WTC11 (cell line): ENCODE data around the gene FREY1. TPM values are rescaled to one million over a fixed set of nuclear protein-coding genes. Genes with fewer than 3 reads are reported as not detected.

ENCODE experiments used
- ATAC-seq: fragments of 200-7000 bp; cut with Tn5 transposase; 2 replicates; pipeline ENCODE4 v1.10.0; 2021; ENCODE audit warnings: mild to moderate bottlenecking, moderate library complexity
- CTCF ChIA-PET: fragments of 300-600 bp; sonication (Branson Sonifier 250); formaldehyde crosslinking; loops from one replicate; lab custom pipeline; 2021; ENCODE audit warnings: antibody characterized with exemption; lab: Charles Lee
- POLR2A ChIA-PET: fragments of 350-600 bp; sonication (Branson Sonifier 250); formaldehyde crosslinking; loops from one replicate; lab custom pipeline; 2021; ENCODE audit warnings: antibody characterized with exemption; lab: Charles Lee
- DNase-seq: peaks from one replicate; pipeline ENCODE4 v3.0.0; 2021; ENCODE audit warnings: low spot score
- H3K27ac Mint-ChIP-seq: 2 replicates; pipeline ENCODE4 v1.8.0; 2021; ENCODE audit warnings: mixed read lengths
- H3K27me3 Mint-ChIP-seq: 2 replicates; pipeline ENCODE4 v1.8.0; 2021; ENCODE audit warnings: low read depth, mild to moderate bottlenecking, moderate library complexity, mixed read lengths
- H3K36me3 Mint-ChIP-seq: 2 replicates; pipeline ENCODE4 v1.8.0; 2021; ENCODE audit warnings: mixed read lengths
- H3K4me1 Mint-ChIP-seq: 2 replicates; pipeline ENCODE4 v1.8.0; 2022; ENCODE audit warnings: mixed read lengths
- H3K4me3 Mint-ChIP-seq: 2 replicates; pipeline ENCODE4 v1.8.0; 2021; ENCODE audit warnings: mild to moderate bottlenecking, moderate library complexity, mixed read lengths
- H3K9me3 Mint-ChIP-seq: 2 replicates; pipeline ENCODE4 v1.8.0; 2021; ENCODE audit warnings: mixed read lengths
- ATF3 ChIP-seq: sonication (generic); formaldehyde crosslinking; conservative IDR thresholded peaks from 2 replicates; pipeline ENCODE4 v1.8.1; 2022; ENCODE audit warnings: mild to moderate bottlenecking, missing genetic modification reagents
- E2F1 ChIP-seq: sonication (generic); formaldehyde crosslinking; IDR thresholded peaks from 2 replicates; pipeline ENCODE4 v1.8.0; 2022; ENCODE audit warnings: mild to moderate bottlenecking, missing genetic modification reagents
- GTF2I ChIP-seq: fragments of 250-450 bp; sonication (Bioruptor Pico); conservative IDR thresholded peaks from 2 replicates; pipeline ENCODE4 v1.4.0; 2021; ENCODE audit warnings: mild to moderate bottlenecking
- MYBL2 ChIP-seq: sonication (generic); formaldehyde crosslinking; IDR thresholded peaks from 2 replicates; pipeline ENCODE4 v1.8.1; 2023; ENCODE audit warnings: mild to moderate bottlenecking, moderate library complexity, missing genetic modification reagents
- NFE2L1 ChIP-seq: sonication (generic); formaldehyde crosslinking; IDR thresholded peaks from 2 replicates; pipeline ENCODE4 v1.8.1; 2023; ENCODE audit warnings: missing genetic modification reagents
- NFYB ChIP-seq: sonication (generic); formaldehyde crosslinking; conservative IDR thresholded peaks from 2 replicates; pipeline ENCODE4 v1.8.0; 2022; ENCODE audit warnings: low read depth, missing genetic modification reagents
- NR3C1 ChIP-seq: sonication (generic); formaldehyde crosslinking; conservative IDR thresholded peaks from 2 replicates; pipeline ENCODE4 v1.8.1; 2023; ENCODE audit warnings: low read depth, mild to moderate bottlenecking, missing genetic modification reagents
- PRRX2 ChIP-seq: fragments of 250-450 bp; sonication (Bioruptor Pico); IDR thresholded peaks from 2 replicates; pipeline ENCODE4 v1.8.0; 2021; ENCODE audit warnings: mild to moderate bottlenecking
- RELA ChIP-seq: sonication (generic); formaldehyde crosslinking; IDR thresholded peaks from 2 replicates; pipeline ENCODE4 v1.8.1; 2022; ENCODE audit warnings: missing genetic modification reagents, mild to moderate bottlenecking, borderline replicate concordance
- SMAD3 ChIP-seq: sonication (generic); formaldehyde crosslinking; IDR thresholded peaks from 2 replicates; pipeline ENCODE4 v1.8.0; 2022; ENCODE audit warnings: missing genetic modification reagents, mild to moderate bottlenecking, borderline replicate concordance
- STAT6 ChIP-seq: sonication (generic); formaldehyde crosslinking; conservative IDR thresholded peaks from 2 replicates; pipeline ENCODE4 v1.8.1; 2023; ENCODE audit warnings: mild to moderate bottlenecking, low read depth, missing genetic modification reagents, moderate library complexity
- TEAD4 ChIP-seq: sonication (generic); formaldehyde crosslinking; IDR thresholded peaks from 2 replicates; pipeline ENCODE4 v1.8.0; 2022; ENCODE audit warnings: mild to moderate bottlenecking, missing genetic modification reagents
- ZNF423 ChIP-seq: fragments of 250-450 bp; sonication (Bioruptor Pico); IDR thresholded peaks from 2 replicates; pipeline ENCODE4 v2.1.2; 2022; ENCODE audit warnings: mild to moderate bottlenecking, moderate library complexity
- ZNF512 ChIP-seq: sonication (generic); formaldehyde crosslinking; IDR thresholded peaks from 2 replicates; pipeline ENCODE4 v1.8.1; 2022; ENCODE audit warnings: missing genetic modification reagents, borderline replicate concordance
- total RNA-seq: library from RNA; stranded (reverse); gene quantifications from 3 replicates; pipeline ENCODE4 v1.2.3, GENCODE V29; 2021
- TF ChIP-seq, protein P1 (sequence below): fragments of 250-450 bp; sonication (Bioruptor Pico); IDR thresholded peaks from 2 replicates; pipeline ENCODE4 v1.8.0; 2021; ENCODE audit warnings: mild to moderate bottlenecking
- TF ChIP-seq, protein P2 (sequence below): sonication (generic); formaldehyde crosslinking; IDR thresholded peaks from 2 replicates; pipeline ENCODE4 v1.8.1; 2022; ENCODE audit warnings: low read depth, missing genetic modification reagents, borderline replicate concordance
- TF ChIP-seq, protein P3 (sequence below): fragments of 250-450 bp; sonication (Bioruptor Pico); IDR thresholded peaks from 2 replicates; pipeline ENCODE4 v1.9.0; 2021; ENCODE audit warnings: mild to moderate bottlenecking

Gene FREY1
- total RNA-seq, 1 experiment from 2014 or later = 2.1 TPM

DNA sequence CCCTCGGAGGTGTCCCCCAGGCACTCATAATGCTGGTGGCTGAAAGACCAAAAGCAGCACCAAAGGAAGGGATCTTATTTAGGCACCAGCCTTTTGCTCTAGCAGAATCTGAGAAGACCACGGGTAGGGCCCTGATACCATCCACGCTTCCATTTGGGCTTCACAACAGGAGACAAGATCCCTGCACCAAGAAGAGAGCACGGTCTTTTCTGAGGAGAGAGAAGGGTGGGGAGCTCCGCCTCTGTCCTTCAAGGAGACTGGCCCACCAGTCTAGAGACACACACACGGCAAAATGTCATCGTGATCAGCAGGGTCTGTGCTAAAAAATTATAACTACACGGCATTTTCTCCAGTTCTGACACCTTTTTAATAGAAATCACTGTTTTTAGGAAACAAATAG, 25.1 kb upstream of the FREY1 start (continued):
- no peak for TF ChIP-seq ZNF512 (CRISPR knock-in tag)

- DNase-seq = no peak
- H3K4me1 Mint-ChIP-seq = no peaks in the 10 kb centered on the region; the same call in 1 of the 2 replicates
- H3K4me3 Mint-ChIP-seq = no peak overlapping the region
- no peak for ATAC-seq
- no peaks in the 10 kb centered on the region for H3K9me3 Mint-ChIP-seq
- TF ChIP-seq, protein P1, sequence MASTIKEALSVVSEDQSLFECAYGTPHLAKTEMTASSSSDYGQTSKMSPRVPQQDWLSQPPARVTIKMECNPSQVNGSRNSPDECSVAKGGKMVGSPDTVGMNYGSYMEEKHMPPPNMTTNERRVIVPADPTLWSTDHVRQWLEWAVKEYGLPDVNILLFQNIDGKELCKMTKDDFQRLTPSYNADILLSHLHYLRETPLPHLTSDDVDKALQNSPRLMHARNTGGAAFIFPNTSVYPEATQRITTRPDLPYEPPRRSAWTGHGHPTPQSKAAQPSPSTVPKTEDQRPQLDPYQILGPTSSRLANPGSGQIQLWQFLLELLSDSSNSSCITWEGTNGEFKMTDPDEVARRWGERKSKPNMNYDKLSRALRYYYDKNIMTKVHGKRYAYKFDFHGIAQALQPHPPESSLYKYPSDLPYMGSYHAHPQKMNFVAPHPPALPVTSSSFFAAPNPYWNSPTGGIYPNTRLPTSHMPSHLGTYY (CRISPR knock-in tag) = no peak
- TF ChIP-seq NFYB (CRISPR knock-in tag) (no peak), GTF2I (no peak), RELA (CRISPR knock-in tag) (no peak), ZNF423 (no peak), MYBL2 (CRISPR knock-in tag) (no peak), STAT6 (CRISPR knock-in tag) (no peak), TEAD4 (CRISPR knock-in tag) (no peak), NFE2L1 (CRISPR knock-in tag) (no peak), NR3C1 (CRISPR knock-in tag) (no peak), E2F1 (no peak), ATF3 (CRISPR knock-in tag) (no peak), SMAD3 (CRISPR knock-in tag) (no peak), PRRX2 (CRISPR knock-in tag) (no peak)
- TF ChIP-seq, protein P2, sequence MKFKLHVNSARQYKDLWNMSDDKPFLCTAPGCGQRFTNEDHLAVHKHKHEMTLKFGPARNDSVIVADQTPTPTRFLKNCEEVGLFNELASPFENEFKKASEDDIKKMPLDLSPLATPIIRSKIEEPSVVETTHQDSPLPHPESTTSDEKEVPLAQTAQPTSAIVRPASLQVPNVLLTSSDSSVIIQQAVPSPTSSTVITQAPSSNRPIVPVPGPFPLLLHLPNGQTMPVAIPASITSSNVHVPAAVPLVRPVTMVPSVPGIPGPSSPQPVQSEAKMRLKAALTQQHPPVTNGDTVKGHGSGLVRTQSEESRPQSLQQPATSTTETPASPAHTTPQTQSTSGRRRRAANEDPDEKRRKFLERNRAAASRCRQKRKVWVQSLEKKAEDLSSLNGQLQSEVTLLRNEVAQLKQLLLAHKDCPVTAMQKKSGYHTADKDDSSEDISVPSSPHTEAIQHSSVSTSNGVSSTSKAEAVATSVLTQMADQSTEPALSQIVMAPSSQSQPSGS (CRISPR knock-in tag) = no peak
- TF ChIP-seq, protein P3, sequence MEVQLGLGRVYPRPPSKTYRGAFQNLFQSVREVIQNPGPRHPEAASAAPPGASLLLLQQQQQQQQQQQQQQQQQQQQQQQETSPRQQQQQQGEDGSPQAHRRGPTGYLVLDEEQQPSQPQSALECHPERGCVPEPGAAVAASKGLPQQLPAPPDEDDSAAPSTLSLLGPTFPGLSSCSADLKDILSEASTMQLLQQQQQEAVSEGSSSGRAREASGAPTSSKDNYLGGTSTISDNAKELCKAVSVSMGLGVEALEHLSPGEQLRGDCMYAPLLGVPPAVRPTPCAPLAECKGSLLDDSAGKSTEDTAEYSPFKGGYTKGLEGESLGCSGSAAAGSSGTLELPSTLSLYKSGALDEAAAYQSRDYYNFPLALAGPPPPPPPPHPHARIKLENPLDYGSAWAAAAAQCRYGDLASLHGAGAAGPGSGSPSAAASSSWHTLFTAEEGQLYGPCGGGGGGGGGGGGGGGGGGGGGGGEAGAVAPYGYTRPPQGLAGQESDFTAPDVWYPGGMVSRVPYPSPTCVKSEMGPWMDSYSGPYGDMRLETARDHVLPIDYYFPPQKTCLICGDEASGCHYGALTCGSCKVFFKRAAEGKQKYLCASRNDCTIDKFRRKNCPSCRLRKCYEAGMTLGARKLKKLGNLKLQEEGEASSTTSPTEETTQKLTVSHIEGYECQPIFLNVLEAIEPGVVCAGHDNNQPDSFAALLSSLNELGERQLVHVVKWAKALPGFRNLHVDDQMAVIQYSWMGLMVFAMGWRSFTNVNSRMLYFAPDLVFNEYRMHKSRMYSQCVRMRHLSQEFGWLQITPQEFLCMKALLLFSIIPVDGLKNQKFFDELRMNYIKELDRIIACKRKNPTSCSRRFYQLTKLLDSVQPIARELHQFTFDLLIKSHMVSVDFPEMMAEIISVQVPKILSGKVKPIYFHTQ (CRISPR knock-in tag) = no peak
- no peaks in the 10 kb centered on the region; the same call in 1 of the 2 replicates for H3K27me3 Mint-ChIP-seq
- peak overlapping the region; percentile 89 for H3K27ac Mint-ChIP-seq
- POLR2A ChIA-PET = interaction anchor here (1.7 kb wide), 1 partner anchor 10 kb away, joined by 6 read pairs; the partner anchor contains the start of gene LARGE2
- CTCF ChIA-PET = interaction anchor here (0.6 to 0.7 kb wide), 2 partner anchors 75 to 76 kb away, joined by 3 to 4 read pairs; no protein-coding TSS in a partner anchor
- H3K36me3 Mint-ChIP-seq = peaks cover 26% of the 10 kb centered on the region
Observed at GRCh38 chr11:45931739-45932138, 24.7 kb upstream of the FREY1 start.
